Right lobe of liver (tissue), 6 donors: ENCODE measurements around the gene TMOD4. TPM values are rescaled to one million over a fixed set of nuclear protein-coding genes. Genes with fewer than 3 reads are reported as not detected.

ENCODE experiments used
- ATAC-seq, 4 donors: fragments of 200-7000 bp; cut with Tn5 transposase; one replicate each; pipeline ENCODE4 v1.9.1; 2020; ENCODE audit warnings: mild to moderate bottlenecking in 4 of 4, moderate library complexity in 4 of 4
- DNase-seq, 3 donors: peaks; one replicate each; pipeline ENCODE4 v3.0.0-alpha.2; 2020
- H3K27ac ChIP-seq, 3 donors: fragments of 200-600 bp; one replicate each; pipeline ENCODE4 v1.8.0; 2022
- H3K27me3 ChIP-seq, 2 donors: fragments of 200-600 bp; one replicate each; pipeline ENCODE4 v1.8.0; 2022
- H3K36me3 ChIP-seq, 4 donors: fragments of 200-600 bp; sonication (generic) in 1 of 4; one replicate each; pipeline versions ENCODE4 v1.5.1 to v1.8.0; 2017 to 2022; ENCODE audit warnings: control low read depth in 1 of 4
- H3K4me1 ChIP-seq, 4 donors: fragments of 200-600 bp; sonication (generic) in 1 of 4; one replicate each; pipeline versions ENCODE4 v1.5.1 to v1.8.0; 2017 to 2022; ENCODE audit warnings: control low read depth in 1 of 4
- H3K4me3 ChIP-seq, 3 donors: fragments of 200-600 bp; one replicate each; pipeline ENCODE4 v1.8.0; 2022
- H3K9me3 ChIP-seq, 4 donors: fragments of 200-600 bp; sonication (generic) in 1 of 4; one replicate each; pipeline versions ENCODE4 v1.5.1 to v1.8.0; 2017 to 2022; ENCODE audit warnings: control low read depth in 1 of 4
- CTCF ChIP-seq, 4 donors: fragments of 200-600 bp in 3 of 4; fragments of 450-650 bp in 1 of 4; IDR thresholded peaks; one replicate each; pipeline versions ENCODE4 v1.5.1 to v1.8.0; 2016 to 2022; ENCODE audit warnings: antibody characterized with exemption in 4 of 4, mild to moderate bottlenecking in 2 of 4
- POLR2A ChIP-seq: fragments of 450-650 bp; IDR thresholded peaks from one replicate; pipeline ENCODE4 v1.6.1; 2017; ENCODE audit warnings: antibody characterized with exemption, mild to moderate bottlenecking
- WGBS: methylation state at CpG from one replicate; pipeline ENCODE4 v1.1.6; 2018; ENCODE audit warnings: low coverage, low lambda C conversion rate; ENCODE audit not compliant: insufficient coverage; ENCODE audit errors: missing lambda C conversion rate; 5-methylcytosine and 5-hydroxymethylcytosine counted together
- intact Hi-C, 2 donors: fragments of 100-400 bp; cut with DNase I; formaldehyde crosslinking; loops; one replicate each; pipeline versions ENCODE4 v1.11.2 to v1.14.1; 2022
- total RNA-seq, 6 experiments: library from RNA; depleted of rRNA in 2 of 6; stranded (reverse); fragments of >200 nt in 2 of 6; fragmentation: NEBNext Ultra II Directional in 3 of 6; extraction: Animal tissue kit (Norgen Biotek cat#: 25700) in 3 of 6; gene quantifications; one replicate each; pipeline versions ENCODE4 v1.1.0 to v1.2.4, GENCODE V29; 2016 to 2023
- donor health status: DM: no; HTN: yes; CAD: no.
- donor health status: DM: no; HTN: no; CAD: no.
- donor health status: DM: no; HTN: no; CAD: no.
- donor health status: DM: no; HTN: yes; CAD: no.
- donor health status: DM: no; HTN: yes; CAD: no.

The TMOD4 gene
- total RNA-seq, 6 experiments from 2014 or later, result not detected

GRCh38 chr1:151187205-151187604 lies 11.4 kb upstream of the TMOD4 start:
- Histone ChIP-seq H3K9me3 (no peaks in the 10 kb centered on the region), H3K27me3 (no peaks in the 10 kb centered on the region), H3K4me3 (no peak overlapping the region), H3K27ac (no peak overlapping the region), H3K36me3 (peaks cover 0 to 34% (median 17%) of the 10 kb centered on the region in 4 donors), H3K4me1 (peaks cover 0 to 15% (median 5%) of the 10 kb centered on the region in 4 donors)
- TF ChIP-seq CTCF (IDR thresholded peaks at IDR 0.05) (no peak), POLR2A (no peak)
- DNase-seq, result no peak
- intact Hi-C loops, result no loop called here
- 80% methylated on average over 1 of the region's 1 CpG for WGBS
- no peak for ATAC-seq

GRCh38 chr1:151184211-151184610 lies 8.4 kb upstream of the TMOD4 start:
- peaks cover 0 to 63% (median 25%) of the 10 kb centered on the region in 4 donors for H3K36me3 ChIP-seq
- intact Hi-C loops, result no loop called here
- 91% methylated on average over 10 of the region's 10 CpGs for WGBS
- H3K27me3 ChIP-seq, result no peaks in the 10 kb centered on the region
- DNase-seq (no peak), ATAC-seq (no peak)
- TF ChIP-seq POLR2A (no peak), CTCF (IDR thresholded peaks at IDR 0.05) (no peak)
- no peak overlapping the region for H3K27ac ChIP-seq
- no peaks in the 10 kb centered on the region for H3K9me3 ChIP-seq
- H3K4me1 ChIP-seq, result peaks cover 0 to 10% (median 5%) of the 10 kb centered on the region in 4 donors
- no peak overlapping the region for H3K4me3 ChIP-seq

GRCh38 chr1:151176514-151177045 lies 799 bp upstream of the TMOD4 start:
- Histone ChIP-seq H3K27me3 (no peaks in the 10 kb centered on the region), H3K27ac (no peak overlapping the region), H3K9me3 (no peaks in the 10 kb centered on the region), H3K4me3 (no peak overlapping the region), H3K36me3 (peaks cover 0 to 62% (median 15%) of the 10 kb centered on the region in 4 donors), H3K4me1 (no peaks in the 10 kb centered on the region)
- intact Hi-C loops, result no loop called here
- no peak for DNase-seq
- WGBS, result 91% methylated on average over 9 of the region's 17 CpGs
- TF ChIP-seq CTCF (IDR thresholded peaks at IDR 0.05), result no peak
- no peak for TF ChIP-seq POLR2A
- no peak for ATAC-seq

GRCh38 chr1:151175041-151175741 lies 590 bp downstream of the TMOD4 start:
- H3K4me1 ChIP-seq, result no peaks in the 10 kb centered on the region
- no peak overlapping the region for H3K27ac ChIP-seq
- TF ChIP-seq POLR2A (no peak), CTCF (IDR thresholded peaks at IDR 0.05) (no peak)
- no peak for DNase-seq
- 67% methylated on average over 5 of the region's 6 CpGs for WGBS
- no peak for ATAC-seq
- H3K9me3 ChIP-seq, result no peaks in the 10 kb centered on the region
- intact Hi-C loops, result no loop called here
- H3K36me3 ChIP-seq, result peaks cover 0 to 49% (median 14%) of the 10 kb centered on the region in 4 donors
- H3K4me3 ChIP-seq, result no peak overlapping the region
- H3K27me3 ChIP-seq, result no peaks in the 10 kb centered on the region
